HG03095 (cell line): Measurements from ENCODE around the gene TOP1.
"Not testable (repeated sequence)": the region's sequence is repeated elsewhere in the genome, so short reads cannot be mapped to it uniquely, and the experiment has no call there.

Experiments used
- ATAC-seq: cut with Tn5 transposase; IDR thresholded peaks from one replicate; pipeline ENCODE4 v1.9.1; 2021; ENCODE audit warnings: moderate library complexity; ENCODE audit not compliant: unreplicated experiment

The TOP1 gene

DNA sequence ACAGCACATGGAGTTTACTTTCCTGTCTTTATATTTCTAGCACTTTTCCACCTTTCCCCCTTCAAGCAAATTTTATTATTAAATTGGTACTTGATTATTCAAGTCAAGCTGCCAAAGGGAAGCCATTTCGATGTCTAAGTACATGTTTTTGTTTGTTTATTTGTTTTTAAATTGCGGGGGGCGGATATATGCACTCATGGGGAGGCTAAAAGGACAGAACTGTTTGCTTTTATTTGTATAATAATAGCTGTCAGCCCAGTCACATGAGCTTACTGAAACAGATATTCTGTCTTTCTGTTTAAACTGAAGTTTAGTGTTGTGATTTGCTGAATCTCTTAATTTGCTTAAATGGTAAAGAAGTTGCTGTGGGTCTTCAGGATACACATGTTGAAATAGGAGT, 59.2 kb downstream of the TOP1 start:
- ATAC-seq: no peak

DNA sequence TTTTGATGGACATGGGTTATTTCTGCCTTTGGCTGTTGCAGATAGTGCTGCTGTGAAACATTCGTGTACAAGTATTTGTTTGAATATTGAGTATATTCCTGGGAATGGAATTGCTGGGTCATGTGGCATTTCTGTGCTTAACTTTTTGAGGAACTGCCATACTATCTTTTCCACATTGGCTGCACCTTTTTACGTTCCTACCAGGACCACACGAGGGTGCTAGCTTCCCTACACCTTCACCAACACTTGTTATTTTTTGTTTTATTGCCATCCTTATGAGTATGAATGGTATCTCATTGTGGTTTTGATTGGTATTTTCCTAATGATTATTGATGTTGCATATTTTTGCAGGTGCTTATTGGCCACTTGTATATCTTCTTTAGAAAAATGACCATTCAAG, 60.9 kb downstream of the TOP1 start:
- no peak for ATAC-seq

DNA sequence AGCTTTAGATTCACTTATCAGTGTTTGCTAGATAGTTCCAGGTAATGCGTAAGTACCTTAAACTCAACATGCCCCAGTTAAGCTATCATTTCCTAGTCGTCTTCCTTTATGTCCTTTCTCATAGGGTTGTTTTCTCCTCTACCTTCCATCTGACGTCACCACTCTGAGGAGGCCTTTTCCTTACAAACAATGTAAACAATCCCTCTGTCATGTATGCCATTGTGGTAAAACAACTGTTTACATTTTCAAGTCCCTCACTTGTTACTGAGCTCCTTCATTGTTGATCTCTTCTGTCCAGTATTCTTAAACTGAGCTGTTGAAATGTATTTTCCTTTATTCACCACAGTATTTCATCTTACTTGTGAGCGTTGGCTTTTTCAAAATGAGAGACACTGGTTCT, 63.3 kb downstream of the TOP1 start:
- no peak for ATAC-seq

DNA sequence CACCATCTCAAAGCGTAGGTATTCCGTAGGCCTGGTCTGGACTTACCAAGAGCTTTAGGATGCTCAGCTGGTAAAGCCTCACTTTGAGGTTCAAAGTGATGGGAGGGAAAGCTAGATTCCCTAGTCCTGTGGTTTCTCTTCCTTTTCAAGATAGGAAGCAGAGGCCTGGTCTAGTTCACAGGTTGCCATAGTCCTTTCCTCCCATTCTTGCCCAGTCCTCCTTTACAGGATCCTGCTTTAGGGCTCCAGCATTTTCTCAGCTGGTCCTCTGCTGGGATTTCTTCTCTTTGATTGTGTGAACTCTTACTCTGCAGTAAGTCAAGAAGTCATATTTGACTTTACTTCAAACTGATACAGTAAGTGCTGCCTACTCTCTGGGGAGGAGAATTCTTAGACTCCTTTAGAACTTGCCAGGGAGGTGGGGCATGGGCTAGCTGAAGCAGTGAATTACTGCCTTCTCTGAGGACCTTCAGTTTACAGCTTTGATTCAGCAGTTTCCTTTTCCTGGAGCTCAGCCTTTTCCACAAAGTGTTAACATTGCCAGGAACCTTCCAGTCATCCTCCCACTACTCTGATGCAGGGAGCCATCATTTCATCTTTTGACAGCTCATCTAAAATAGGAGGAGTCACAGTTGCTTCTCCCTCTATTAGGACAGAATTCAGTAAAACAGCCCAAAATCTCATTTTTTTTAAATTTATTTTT, 65.9 kb downstream of the TOP1 start:
- ATAC-seq: no peak

DNA sequence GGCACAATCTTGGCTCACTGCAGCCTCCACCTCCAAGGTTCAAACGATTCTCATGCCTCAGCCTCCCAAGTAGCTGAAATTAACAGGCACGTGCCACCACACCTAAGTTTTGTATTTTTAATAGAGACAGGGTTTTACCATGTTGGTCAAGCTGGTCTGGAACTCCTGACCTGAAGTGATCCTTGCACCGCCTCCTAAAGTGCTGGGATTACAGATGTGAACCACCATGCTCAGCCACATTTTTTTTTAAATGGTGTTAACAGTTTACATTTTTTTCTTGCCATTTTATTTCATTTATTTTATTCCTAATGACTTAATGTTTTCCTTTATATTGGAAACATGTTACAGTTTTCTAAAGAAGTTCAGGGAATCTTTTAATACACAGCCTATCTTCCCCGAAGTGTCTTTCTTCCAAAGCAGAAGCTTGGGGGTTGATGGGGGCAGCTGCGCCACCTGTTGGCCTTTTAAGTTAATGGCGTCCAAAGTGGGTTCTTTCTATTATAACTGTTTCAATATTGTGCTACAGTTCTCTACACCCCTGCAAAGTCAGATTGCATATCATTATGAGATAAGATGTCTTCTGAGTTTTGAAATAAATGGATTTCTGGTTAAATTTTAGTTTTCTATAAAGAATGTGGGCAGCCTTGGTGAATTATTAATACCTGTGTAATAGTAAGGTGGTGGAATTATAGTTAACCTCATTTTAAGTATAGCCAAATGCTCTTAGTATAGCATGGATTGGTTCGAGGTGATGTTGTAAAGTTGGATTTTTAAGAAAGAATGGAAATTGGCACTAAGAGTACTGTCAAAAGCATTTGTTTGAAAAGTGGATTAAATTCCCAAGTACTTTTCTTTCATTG, 66.7 kb downstream of the TOP1 start:
- no peak for ATAC-seq

DNA sequence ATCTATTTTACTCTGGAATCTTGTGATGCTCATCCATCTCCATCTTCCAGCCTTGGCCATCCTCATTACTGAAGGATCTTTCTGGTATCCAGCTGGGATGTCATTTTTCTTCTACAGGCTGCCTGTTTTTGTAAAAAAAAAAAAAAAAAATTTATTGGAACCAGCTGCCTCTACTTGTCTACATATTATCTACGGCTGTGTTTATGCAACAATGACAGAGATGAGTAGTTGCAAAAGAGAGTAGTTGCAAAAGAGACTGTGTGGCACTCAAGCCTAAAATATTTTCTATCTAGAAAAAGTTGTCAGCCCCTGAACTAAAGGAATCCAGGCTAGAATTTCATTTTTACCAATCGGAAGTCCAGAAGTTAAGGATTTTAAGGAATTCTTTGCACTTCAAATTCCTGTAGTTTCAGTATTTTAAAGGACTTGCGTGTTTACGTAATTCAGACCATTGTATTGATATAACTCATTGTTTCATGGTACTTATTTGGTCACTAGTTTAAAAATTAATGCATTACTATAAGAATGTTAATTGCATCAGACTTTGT, 70.2 kb downstream of the TOP1 start:
- no peak for ATAC-seq

DNA sequence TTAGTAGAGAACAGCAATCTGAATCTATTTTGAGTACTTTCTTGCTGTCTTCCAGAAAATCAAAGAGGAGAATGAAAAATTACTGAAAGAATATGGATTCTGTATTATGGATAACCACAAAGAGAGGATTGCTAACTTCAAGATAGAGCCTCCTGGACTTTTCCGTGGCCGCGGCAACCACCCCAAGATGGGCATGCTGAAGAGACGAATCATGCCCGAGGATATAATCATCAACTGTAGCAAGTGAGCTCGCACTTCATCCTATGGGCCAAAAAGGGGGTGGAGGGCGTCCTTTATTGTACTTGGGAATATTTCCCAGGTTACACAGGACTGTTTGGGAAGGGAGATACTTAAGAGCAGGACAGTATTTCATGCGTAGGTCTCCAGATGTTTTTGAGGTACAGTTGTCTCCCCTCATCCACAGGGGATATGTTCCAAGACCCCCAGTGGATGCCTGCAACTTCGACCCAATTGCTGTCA, 71.4 kb downstream of the TOP1 start:
- ATAC-seq: no peak

DNA sequence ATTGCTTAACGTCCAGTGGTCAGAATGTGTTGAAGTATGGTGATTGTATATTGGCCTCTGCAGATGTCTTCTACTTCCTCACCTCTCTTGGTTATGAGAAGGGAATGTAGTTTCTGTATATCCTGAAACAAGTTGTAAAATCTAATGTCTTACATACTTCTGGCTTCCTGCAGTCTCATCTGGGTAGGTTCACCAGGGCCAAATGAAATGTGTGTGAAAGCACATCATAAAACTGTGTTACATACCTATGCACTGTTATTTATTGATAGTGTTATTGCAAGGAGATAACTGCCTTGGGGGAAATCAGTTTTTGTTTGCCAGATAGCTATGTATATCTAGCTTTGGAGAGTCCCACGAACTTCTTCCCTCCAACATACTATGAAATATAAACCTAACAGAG, 73.0 kb downstream of the TOP1 start:
- ATAC-seq: no peak

DNA sequence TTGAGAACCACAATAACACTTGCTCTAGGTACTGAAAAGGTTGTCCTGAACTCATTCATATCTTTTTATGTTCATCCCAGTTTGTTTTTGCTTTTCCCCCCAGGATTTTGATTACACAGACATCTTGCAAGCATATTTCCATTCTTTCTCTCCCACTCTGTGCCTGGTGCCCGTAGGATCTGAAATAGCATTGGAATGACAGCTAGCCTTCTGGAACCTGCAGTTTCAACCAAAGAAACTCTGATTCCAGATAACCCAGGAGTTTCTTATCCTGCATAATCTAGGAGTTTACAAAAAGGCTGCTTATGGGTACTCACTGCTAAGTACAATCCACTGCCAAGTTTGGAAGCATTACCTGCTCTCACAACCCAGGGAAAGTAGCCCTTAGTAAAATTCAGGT, 79.9 kb downstream of the TOP1 start:
- ATAC-seq: no peak

DNA sequence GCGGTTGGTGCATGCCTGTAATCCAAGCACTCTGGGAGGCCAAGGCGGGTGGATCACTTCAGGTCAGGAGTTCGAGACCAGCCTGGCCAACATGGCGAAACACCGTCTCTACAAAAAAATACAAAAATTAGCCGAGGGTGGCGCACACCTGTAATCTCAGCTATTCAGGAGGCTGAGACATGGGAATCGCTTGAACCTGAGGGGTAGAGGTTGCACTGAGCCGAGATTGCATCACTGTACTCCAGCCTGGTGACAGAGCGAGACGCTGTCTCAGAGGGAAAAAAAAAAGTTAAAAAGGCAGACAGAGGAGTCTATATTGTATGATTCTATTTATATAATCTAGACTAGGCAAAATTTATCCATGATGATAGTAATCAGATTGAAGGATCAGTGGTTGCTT, 81.4 kb downstream of the TOP1 start:
- no peak for ATAC-seq

DNA sequence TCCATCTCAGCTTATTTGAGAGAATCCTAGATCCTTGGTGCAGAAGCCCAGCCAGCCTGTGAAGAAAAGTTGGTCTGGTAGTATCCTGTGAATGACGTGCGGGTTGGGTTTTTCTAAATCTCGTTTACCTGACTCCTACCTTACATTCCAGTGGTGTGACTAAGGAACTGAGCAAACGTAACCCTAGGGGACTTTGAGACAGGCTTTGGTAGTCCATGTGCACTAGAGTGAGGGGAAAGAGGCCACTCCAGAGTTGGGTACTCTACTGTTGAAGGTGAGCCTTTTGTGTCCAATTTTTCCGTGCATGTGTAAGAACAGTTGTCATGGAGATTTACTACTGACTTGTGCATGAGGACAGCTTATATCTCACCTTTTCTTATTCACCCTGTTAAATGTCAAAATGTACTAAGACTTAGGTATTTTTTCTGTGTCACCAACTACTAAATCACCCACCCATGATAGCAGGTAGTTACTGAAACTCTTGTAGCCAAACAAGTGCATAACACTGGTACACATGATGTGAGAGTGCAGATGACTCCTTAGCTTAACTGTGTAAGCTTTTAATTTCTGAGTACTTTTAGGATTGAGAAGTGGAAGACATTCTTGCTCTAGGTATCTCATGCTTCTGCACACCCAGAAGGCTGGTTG, 82.4 kb downstream of the TOP1 start:
- no peak for ATAC-seq

DNA sequence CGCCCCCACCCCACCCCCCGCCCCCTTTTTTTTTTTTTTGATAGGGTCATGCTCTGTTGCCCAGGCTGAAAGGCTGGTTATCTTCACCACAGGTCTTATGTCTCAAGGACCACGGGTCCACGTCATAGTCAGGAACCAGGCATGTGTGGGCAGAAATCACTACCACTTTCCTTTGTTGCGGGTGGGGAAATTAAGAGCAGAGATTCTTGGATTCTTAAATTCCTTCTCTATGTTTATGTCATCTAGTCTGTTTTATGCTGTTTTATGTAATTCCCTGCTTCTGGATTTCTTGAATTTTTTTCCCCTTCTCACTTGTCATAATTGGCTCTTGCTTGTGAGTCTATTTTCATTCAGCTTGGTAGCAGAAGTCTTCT, 82.9 kb downstream of the TOP1 start:
- no peak for ATAC-seq

DNA sequence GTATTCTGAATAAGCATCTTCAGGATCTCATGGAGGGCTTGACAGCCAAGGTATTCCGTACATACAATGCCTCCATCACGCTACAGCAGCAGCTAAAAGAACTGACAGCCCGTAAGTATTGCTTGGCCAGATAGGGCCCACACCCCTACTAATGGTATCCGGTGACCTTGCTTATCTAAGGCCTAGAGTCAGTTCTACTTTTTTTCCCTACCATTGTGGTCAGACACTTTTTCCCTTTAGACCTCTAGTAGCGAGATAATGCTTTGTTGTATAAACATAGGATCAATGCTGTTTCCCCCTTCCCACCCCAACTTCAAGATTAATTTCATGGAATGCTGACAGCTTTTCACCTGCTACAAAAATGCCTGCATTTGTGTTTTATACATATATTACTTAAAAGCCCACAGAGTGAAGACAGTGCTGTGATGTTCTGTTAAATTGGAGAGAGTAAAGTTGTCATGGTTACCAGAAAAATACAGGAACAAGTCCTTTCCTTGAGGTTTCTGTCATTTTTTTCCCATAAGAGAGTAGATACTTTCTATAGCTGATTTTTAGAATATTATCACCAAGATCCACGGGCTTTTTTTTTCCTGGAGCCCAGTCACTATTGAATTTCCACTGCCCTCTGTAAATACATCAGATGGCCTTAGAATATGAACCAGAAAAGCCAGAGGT, 87.8 kb downstream of the TOP1 start:
- ATAC-seq: no peak

DNA sequence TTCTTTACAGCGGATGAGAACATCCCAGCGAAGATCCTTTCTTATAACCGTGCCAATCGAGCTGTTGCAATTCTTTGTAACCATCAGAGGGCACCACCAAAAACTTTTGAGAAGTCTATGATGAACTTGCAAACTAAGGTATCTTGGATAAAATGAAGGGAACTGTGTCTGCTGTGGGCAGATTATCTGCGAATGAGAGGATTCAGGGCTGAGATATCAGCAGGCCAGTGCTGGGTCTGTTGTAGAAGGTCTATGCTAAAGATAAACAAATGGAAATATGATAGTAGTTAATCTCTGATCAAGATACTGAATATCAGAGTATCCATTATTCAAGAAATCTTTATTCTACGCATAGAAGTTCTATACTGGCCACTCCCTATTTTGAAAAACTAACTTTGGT, 89.5 kb downstream of the TOP1 start:
- ATAC-seq: not testable (repeated sequence)

DNA sequence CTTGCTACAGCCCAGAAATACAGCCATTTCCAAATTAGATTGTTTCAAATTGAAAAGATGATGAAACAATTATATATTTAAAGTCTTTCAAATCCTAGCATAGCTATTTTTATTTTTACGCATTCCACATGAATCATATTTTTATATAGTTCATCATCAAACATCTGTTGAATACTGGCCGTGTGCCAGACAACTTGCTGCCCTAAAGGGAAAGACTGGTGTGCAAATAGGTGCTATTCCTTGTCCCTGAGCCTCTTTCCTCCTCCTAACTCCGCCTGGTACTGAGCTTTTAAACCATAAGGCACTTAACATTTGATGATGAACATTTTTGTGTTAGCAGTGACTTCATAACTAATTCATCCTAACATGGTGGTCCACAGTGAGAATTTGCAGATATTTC, 90.0 kb downstream of the TOP1 start:
- no peak for ATAC-seq

DNA sequence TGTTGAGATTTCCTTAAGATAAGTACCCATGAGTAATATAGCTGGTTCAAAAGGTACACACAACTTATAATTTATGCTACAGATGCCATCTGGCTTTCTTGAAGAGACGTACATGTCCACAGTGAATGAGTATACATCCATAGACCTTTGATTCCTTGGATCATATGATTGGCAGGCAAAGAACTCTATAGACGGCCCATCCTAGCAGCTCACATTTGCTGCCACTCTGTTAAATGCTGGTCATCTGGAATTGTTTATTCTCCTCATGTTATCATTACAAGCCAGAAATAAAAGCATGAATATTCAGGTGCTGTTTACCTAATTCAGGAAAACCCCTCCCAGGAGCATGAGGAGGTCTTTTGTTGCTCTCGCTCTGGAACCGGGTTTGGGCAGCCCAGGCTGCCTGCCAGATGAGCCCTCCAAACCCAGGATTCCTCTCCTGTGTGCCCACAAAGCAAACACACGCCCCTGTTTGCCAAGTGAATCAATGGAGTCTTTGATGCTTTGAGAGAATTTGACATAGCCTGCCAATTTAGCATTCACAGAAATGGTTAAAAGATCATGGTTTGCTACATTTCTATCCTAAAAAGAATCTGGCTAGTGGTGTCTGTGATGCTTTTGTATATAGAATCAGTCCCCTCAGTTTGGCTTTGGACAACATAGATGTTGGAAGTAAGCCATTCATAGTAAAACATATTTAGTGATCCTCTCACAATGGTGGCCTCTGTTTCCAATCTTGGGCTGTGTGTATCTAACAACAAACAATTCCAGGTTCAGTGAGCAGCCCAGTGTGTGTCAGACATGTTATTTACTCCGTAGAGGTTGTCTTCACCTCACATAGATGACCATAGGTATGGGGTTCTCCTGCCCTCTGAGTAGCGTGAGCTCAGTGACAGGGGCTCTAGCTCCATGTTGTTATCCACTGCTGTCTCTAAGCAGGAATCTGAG, 91.3 kb downstream of the TOP1 start:
- no peak for ATAC-seq

DNA sequence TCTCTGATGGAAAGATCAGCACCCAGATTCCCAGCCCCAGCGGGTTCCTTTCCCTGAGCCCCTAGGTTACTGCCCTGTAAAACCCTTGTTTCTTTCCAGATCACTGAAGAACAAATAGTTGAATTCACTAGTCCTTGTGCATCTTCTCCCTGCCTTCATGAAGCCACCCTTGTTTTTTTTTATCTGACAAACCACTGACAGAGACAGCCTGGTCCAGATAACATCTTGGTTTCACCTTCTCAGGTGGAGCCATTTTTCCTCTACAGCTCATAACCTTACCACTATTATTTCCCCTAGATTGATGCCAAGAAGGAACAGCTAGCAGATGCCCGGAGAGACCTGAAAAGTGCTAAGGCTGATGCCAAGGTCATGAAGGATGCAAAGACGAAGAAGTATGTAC, 92.8 kb downstream of the TOP1 start:
- ATAC-seq: no peak

DNA sequence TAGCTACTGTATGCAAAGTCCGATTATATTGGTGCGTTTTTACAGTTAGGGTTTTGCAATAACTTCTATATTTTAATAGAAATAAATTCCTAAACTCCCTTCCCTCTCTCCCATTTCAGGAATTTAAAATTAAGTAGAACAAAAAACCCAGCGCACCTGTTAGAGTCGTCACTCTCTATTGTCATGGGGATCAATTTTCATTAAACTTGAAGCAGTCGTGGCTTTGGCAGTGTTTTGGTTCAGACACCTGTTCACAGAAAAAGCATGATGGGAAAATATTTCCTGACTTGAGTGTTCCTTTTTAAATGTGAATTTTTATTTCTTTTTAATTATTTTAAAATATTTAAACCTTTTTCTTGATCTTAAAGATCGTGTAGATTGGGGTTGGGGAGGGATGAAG, 95.0 kb downstream of the TOP1 start:
- ATAC-seq: no peak

DNA sequence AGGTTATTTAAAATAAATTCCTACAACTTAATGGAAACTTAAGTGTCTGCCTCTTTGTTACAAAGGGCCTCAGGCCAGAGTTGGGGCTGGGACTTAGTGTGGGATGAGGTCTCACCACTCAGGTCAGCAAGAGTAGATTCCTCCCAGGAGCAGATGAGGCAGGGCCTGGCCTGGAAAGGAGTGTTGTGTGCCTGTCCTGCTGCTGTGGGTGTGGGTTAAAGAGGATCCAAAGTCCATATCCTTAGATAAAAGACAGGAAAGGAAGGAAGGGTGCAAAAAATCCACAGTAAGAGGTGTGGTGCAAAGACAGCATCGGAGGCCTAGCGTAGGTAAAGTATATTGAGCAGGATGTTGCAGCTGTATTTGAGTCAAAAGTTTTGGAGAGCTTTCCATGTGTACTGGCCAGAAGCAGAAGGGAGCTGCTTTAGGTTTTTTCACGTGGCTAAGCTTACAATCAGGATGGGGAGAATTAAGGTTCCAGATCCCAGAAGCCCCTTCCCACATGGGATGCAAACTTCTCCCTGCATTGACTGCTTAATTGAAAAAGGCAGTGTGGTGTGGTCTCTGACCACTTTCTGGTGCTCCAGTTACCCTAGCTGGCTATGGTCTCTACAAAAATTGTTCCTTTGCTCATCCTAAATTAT, 96.0 kb downstream of the TOP1 start:
- no peak for ATAC-seq
